Testis (tissue), 2 donors: Measurements from ENCODE around the gene CACNB4.

ENCODE experiments used
- POLR2A ChIP-seq: fragments of 450-650 bp; IDR thresholded peaks from one replicate; pipeline ENCODE4 v1.6.1; 2017; ENCODE audit warnings: antibody characterized with exemption, mild to moderate bottlenecking, moderate library complexity
- TF ChIP-seq, protein P1 (sequence below), 3 experiments: fragments of 450-650 bp in 2 of 3; fragments of 200-600 bp in 1 of 3; sonication (generic) in 1 of 3; IDR thresholded peaks; one replicate each; pipeline ENCODE4 v1.5.1; 2016 to 2019; ENCODE audit warnings: antibody characterized with exemption in 3 of 3, mild to moderate bottlenecking in 2 of 3, moderate library complexity in 1 of 3

DNA sequence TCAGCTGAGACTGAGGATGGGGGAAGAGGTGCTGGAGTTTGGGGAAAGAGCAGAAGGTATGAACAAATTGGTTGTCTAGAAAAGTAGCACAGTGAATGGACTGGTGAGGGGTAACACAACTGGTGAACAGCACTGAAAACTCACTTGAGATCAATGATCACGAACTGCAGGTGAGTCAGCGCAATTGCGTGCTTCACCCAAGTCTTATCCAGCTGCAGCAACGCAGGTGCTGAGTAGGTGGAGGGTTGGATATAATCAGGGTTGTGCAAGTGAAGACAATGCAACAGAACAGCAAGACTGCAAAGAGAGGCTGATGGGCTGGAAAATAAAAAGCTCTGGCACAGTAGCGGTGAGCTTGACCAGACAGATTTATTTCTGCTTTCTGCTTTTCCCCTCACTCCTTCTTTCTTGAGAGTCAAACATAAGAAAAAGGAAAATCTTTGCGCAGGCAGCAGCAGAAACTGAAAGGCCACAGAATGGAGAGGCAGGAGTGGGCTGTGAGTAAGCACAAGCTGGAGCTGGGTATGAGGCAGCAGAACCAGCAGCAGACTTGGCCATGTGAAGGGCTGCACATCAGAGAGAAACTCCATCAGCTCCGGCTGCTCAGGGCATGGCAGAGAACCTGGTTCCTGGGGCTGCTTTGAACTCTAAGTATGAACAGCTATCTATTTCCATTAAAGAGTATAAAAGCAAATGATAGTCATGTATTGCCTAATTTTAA, 171.2 kb downstream of the CACNB4 start:
- TF ChIP-seq, protein P1, sequence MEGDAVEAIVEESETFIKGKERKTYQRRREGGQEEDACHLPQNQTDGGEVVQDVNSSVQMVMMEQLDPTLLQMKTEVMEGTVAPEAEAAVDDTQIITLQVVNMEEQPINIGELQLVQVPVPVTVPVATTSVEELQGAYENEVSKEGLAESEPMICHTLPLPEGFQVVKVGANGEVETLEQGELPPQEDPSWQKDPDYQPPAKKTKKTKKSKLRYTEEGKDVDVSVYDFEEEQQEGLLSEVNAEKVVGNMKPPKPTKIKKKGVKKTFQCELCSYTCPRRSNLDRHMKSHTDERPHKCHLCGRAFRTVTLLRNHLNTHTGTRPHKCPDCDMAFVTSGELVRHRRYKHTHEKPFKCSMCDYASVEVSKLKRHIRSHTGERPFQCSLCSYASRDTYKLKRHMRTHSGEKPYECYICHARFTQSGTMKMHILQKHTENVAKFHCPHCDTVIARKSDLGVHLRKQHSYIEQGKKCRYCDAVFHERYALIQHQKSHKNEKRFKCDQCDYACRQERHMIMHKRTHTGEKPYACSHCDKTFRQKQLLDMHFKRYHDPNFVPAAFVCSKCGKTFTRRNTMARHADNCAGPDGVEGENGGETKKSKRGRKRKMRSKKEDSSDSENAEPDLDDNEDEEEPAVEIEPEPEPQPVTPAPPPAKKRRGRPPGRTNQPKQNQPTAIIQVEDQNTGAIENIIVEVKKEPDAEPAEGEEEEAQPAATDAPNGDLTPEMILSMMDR (IDR thresholded peaks at IDR 0.05) = no peak
- no peak for TF ChIP-seq POLR2A
